ENCODE data around the gene KANSL1. TPM values are rescaled to one million over a fixed set of nuclear protein-coding genes. Genes with fewer than 3 reads are reported as not detected.

The KANSL1 gene
- total RNA-seq, 1 experiment from 2014 or later, result 83.0 TPM

DNA sequence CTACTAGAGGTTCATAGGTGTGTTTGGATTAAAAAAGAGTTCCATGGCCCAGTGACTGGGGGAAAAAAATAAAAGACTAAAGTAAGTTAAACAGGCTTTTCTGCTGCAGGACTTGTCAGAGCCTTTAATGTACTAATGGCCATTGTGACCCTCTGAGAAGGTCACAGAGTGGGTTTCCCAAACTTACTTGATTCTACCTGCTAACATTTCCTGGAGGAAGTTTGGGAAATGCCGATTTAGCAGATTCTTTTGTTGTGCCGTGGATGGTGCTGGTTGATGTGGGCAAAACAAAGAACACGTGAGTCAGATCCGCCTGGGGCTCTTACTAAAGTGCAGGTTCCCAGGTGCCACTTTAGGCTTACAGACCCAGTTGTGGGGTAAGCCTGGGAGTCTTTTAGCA, 207.8 kb downstream of the KANSL1 start:
- no peaks in the 10 kb centered on the region for H3K27me3 Mint-ChIP-seq (ENCODE audit: insufficient read depth, unreplicated experiment)
- H3K36me3 ChIP-seq (ENCODE audit: control insufficient read depth, insufficient read depth, low read length), result no peaks in the 10 kb centered on the region
- no peaks in the 10 kb centered on the region for H3K4me1 Mint-ChIP-seq (ENCODE audit: low read depth, unreplicated experiment)
- no peak overlapping the region for H3K27ac Mint-ChIP-seq (ENCODE audit: unreplicated experiment)
- intact Hi-C loops (cut with micrococcal nuclease; ENCODE audit: unreplicated experiment), result no loop called here
- no peaks in the 10 kb centered on the region for H3K36me3 Mint-ChIP-seq (ENCODE audit: insufficient read depth, unreplicated experiment)
- no peaks in the 10 kb centered on the region for H3K9me3 ChIP-seq
- no peak for DNase-seq
- H3K4me3 Mint-ChIP-seq (ENCODE audit: unreplicated experiment), result no peak overlapping the region
- H3K9me3 Mint-ChIP-seq (ENCODE audit: unreplicated experiment), result no peaks in the 10 kb centered on the region
- BruUV-seq (replicated peaks), result no TSS peak
- ChIA-PET POLR2A (no interaction called here), CTCF (no interaction called here)
- H3K4me3 ChIP-seq (ENCODE audit: low read depth, low read length), result no peak overlapping the region
- no peaks in the 10 kb centered on the region for H3K4me1 ChIP-seq
- no peaks in the 10 kb centered on the region for H3K27me3 ChIP-seq (replicated peaks; ENCODE audit: control insufficient read depth, insufficient read depth, low read length)
- no peak for TF ChIP-seq CTCF (IDR thresholded peaks at IDR 0.05; ENCODE audit: insufficient read depth in 1 of 2, low read depth in 1 of 2, low read length in 1 of 2, severe bottlenecking in 1 of 2, unreplicated experiment in 1 of 2)

DNA sequence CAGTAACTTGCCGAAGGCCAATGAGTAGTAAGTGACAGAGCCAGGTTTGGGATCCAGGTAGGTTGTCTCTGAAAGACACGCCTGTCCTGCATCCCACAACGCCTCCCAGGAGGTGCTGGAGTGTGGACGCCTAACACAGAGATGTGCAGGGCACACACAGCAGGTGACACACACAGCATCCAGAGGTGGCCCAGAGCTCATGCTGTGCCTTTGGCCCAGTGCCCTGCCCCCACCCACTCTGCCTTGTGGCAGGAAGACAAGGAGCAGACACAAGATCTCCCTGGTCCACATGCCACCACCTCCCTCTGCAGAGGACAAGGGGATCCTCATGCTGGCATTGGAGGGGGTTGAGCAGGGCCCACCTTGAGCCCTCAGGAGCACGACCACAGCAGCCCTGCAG, 208.9 kb downstream of the KANSL1 start:
- Histone ChIP-seq H3K36me3 (ENCODE audit: control insufficient read depth, insufficient read depth, low read length) (no peaks in the 10 kb centered on the region), H3K4me1 (no peaks in the 10 kb centered on the region), H3K27me3 (replicated peaks; ENCODE audit: control insufficient read depth, insufficient read depth, low read length) (no peaks in the 10 kb centered on the region), H3K9me3 (no peaks in the 10 kb centered on the region), H3K4me3 (ENCODE audit: low read depth, low read length) (no peak overlapping the region)
- TF ChIP-seq CTCF (IDR thresholded peaks at IDR 0.05; ENCODE audit: insufficient read depth in 1 of 2, low read depth in 1 of 2, low read length in 1 of 2, severe bottlenecking in 1 of 2, unreplicated experiment in 1 of 2), result no peak
- no peaks in the 10 kb centered on the region for H3K4me1 Mint-ChIP-seq (ENCODE audit: low read depth, unreplicated experiment)
- intact Hi-C loops (cut with micrococcal nuclease; ENCODE audit: unreplicated experiment), result no loop called here
- POLR2A ChIA-PET, result no interaction called here
- CTCF ChIA-PET, result no interaction called here
- H3K27ac Mint-ChIP-seq (ENCODE audit: unreplicated experiment), result no peak overlapping the region
- H3K4me3 Mint-ChIP-seq (ENCODE audit: unreplicated experiment), result no peak overlapping the region
- H3K36me3 Mint-ChIP-seq (ENCODE audit: insufficient read depth, unreplicated experiment), result no peaks in the 10 kb centered on the region
- no peaks in the 10 kb centered on the region for H3K9me3 Mint-ChIP-seq (ENCODE audit: unreplicated experiment)
- BruUV-seq (replicated peaks), result no TSS peak
- no peak for DNase-seq
- no peaks in the 10 kb centered on the region for H3K27me3 Mint-ChIP-seq (ENCODE audit: insufficient read depth, unreplicated experiment)

DNA sequence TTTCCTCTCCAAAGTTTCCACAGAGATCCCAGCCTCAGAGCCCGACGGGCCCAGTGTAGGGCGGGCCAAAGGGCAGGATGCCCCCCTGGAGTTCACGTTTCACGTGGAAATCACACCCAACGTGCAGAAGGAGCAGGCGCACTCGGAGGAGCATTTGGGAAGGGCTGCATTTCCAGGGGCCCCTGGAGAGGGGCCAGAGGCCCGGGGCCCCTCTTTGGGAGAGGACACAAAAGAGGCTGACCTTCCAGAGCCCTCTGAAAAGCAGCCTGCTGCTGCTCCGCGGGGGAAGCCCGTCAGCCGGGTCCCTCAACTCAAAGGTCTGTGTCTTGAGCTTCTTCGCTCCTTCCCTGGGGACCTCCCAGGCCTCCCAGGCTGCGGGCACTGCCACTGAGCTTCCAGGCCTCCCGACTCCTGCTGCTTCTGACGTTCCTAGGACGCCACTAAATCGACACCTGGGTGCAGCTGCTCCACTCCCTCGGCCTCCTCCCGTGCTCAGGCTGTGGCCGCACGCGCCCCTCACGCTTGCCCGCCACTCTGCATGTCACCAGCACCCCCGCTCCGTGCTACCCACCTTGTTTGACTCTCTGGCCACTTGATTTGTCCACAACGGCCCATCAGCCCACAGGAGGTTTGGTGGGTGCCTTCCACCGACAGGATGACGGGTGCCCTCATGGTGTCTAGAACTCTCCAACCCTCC, 209.5 kb downstream of the KANSL1 start:
- no peaks in the 10 kb centered on the region for H3K9me3 ChIP-seq
- CTCF ChIA-PET, result no interaction called here
- BruUV-seq (replicated peaks), result no TSS peak
- Mint-ChIP-seq H3K36me3 (ENCODE audit: insufficient read depth, unreplicated experiment) (no peaks in the 10 kb centered on the region), H3K27me3 (ENCODE audit: insufficient read depth, unreplicated experiment) (no peaks in the 10 kb centered on the region), H3K4me3 (ENCODE audit: unreplicated experiment) (no peak overlapping the region), H3K4me1 (ENCODE audit: low read depth, unreplicated experiment) (no peaks in the 10 kb centered on the region), H3K9me3 (ENCODE audit: unreplicated experiment) (no peaks in the 10 kb centered on the region), H3K27ac (ENCODE audit: unreplicated experiment) (no peak overlapping the region)
- no peak for TF ChIP-seq CTCF (IDR thresholded peaks at IDR 0.05; ENCODE audit: insufficient read depth in 1 of 2, low read depth in 1 of 2, low read length in 1 of 2, severe bottlenecking in 1 of 2, unreplicated experiment in 1 of 2)
- H3K27me3 ChIP-seq (replicated peaks; ENCODE audit: control insufficient read depth, insufficient read depth, low read length), result no peaks in the 10 kb centered on the region
- H3K36me3 ChIP-seq (ENCODE audit: control insufficient read depth, insufficient read depth, low read length), result no peaks in the 10 kb centered on the region
- H3K4me3 ChIP-seq (ENCODE audit: low read depth, low read length), result no peak overlapping the region
- intact Hi-C loops (cut with micrococcal nuclease; ENCODE audit: unreplicated experiment), result no loop called here
- no peak for DNase-seq
- POLR2A ChIA-PET, result no interaction called here
- no peaks in the 10 kb centered on the region for H3K4me1 ChIP-seq
